HPDE6-E6E7 (cell line): ENCODE data around the gene NUP98.
A peak's percentile ranks its signal among the peaks of the same experiment; 100 is the strongest.

ENCODE experiments used
- DNase-seq: peaks from one replicate; pipeline ENCODE4 v3.0.0; 2011; ENCODE audit warnings: missing footprints; ENCODE audit errors: extremely low spot score

Gene NUP98

GRCh38 chr11:3797329-3798090 lies at the start of gene NUP98:
Gene NUP98 (minus strand): TSS chr11:3797554. CDS start chr11:3782117, 15,437 bp downstream.
- DNase-seq: peak; percentile 98

GRCh38 chr11:3845670-3846069 lies 48.3 kb upstream of the NUP98 start:
- no peak for DNase-seq

GRCh38 chr11:3845246-3845645 lies 47.9 kb upstream of the NUP98 start:
- no peak for DNase-seq

- no peak for DNase-seq
Observed at GRCh38 chr11:3843326-3843725, 46.0 kb upstream of the NUP98 start.

- peak; percentile 54 for DNase-seq
Observed at GRCh38 chr11:3841426-3842350, 44.3 kb upstream of the NUP98 start.

- peak; percentile 61 for DNase-seq
Observed at GRCh38 chr11:3840870-3841425, 43.6 kb upstream of the NUP98 start, which contains the start of gene RHOG. Gene RHOG (minus strand): TSS chr11:3840959. CDS start chr11:3828138, 12,821 bp downstream.

- no peak for DNase-seq
Observed at GRCh38 chr11:3840004-3840869, 42.9 kb upstream of the NUP98 start.

- no peak for DNase-seq
Observed at GRCh38 chr11:3838504-3838903, 41.1 kb upstream of the NUP98 start.

GRCh38 chr11:3837793-3838192 lies 40.4 kb upstream of the NUP98 start:
- no peak for DNase-seq

- no peak for DNase-seq
Observed at GRCh38 chr11:3836903-3837302, 39.5 kb upstream of the NUP98 start.

- no peak for DNase-seq
Observed at GRCh38 chr11:3835751-3836150, 38.4 kb upstream of the NUP98 start.

- DNase-seq: no peak
Observed at GRCh38 chr11:3834664-3835461, 37.5 kb upstream of the NUP98 start.

GRCh38 chr11:3834349-3834663 lies 37.0 kb upstream of the NUP98 start:
- DNase-seq: no peak

- DNase-seq: no peak
Observed at GRCh38 chr11:3833449-3833848, 36.1 kb upstream of the NUP98 start.

- no peak for DNase-seq
Observed at GRCh38 chr11:3832816-3833215, 35.5 kb upstream of the NUP98 start.

GRCh38 chr11:3831378-3832239 lies 34.3 kb upstream of the NUP98 start:
- DNase-seq: no peak

GRCh38 chr11:3830730-3831129 lies 33.4 kb upstream of the NUP98 start:
- DNase-seq: no peak

- no peak for DNase-seq
Observed at GRCh38 chr11:3830088-3830487, 32.7 kb upstream of the NUP98 start.

GRCh38 chr11:3827434-3828186 lies 30.3 kb upstream of the NUP98 start:
- DNase-seq: no peak
